CD4-positive, alpha-beta T cell treated with Interleukin-1 beta for 1 hour (primary cell): Measurements from ENCODE around the gene PCNX2.
"Not testable (repeated sequence)": the region's sequence is repeated elsewhere in the genome, so short reads cannot be mapped to it uniquely, and the experiment has no call there.

Experiments
- DNase-seq, 2 donors: peaks; one replicate each; pipeline ENCODE4 v3.0.0-alpha.2; 2020 to 2022

Gene PCNX2

GRCh38 chr1:233097959-233098580 is 197.5 kb downstream of the PCNX2 start:
- DNase-seq: no peak

DNA sequence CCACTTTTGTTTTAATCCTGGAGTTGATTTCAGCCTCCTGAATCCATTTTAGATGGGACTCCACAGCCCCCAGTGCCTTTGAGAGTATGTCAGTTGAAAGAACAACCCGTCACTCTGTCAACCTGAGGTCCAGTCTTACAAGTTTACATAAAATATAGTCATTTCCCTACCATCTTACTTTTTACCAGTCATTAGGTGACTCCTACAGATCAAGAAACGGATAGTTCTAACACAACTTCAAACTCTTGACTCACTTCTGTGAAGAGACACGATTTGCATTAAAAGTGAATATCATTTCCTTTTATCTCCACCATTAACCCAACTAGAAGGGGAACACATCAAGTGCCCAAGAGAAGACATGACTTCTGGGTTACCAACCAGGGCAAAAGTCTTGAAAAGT is 198.0 kb downstream of the PCNX2 start:
- no peak for DNase-seq

GRCh38 chr1:233094691-233095090 is 200.8 kb downstream of the PCNX2 start:
- DNase-seq: no peak

GRCh38 chr1:233094269-233094668 is 201.3 kb downstream of the PCNX2 start:
- no peak for DNase-seq

- DNase-seq: no peak
Observed at GRCh38 chr1:233090746-233091494, 204.6 kb downstream of the PCNX2 start.

GRCh38 chr1:233089251-233089650 is 206.3 kb downstream of the PCNX2 start:
- no peak for DNase-seq

- DNase-seq: no peak
Observed at GRCh38 chr1:233088613-233089012, 206.9 kb downstream of the PCNX2 start.

- no peak for DNase-seq
Observed at GRCh38 chr1:233086961-233087881, 208.3 kb downstream of the PCNX2 start.

DNA sequence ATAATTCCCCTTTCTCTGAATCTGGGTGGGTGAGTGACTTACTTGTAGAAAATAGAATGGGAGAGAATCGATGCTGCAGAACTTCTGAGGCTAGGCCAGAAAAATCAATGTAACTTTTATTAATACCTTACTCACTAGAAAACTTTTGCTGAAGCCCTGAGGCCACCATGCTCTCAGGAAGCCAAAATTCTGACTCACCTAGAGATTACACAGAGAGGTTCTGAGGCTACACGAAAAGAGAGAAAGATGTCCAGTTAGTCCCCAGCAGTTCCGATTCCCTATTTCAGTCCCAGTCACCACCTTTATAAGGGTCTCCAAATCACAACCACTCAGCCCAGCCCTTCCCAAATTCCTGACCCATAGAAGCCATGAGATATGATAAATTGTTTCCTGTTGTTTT is 210.0 kb downstream of the PCNX2 start:
- DNase-seq: no peak

DNA sequence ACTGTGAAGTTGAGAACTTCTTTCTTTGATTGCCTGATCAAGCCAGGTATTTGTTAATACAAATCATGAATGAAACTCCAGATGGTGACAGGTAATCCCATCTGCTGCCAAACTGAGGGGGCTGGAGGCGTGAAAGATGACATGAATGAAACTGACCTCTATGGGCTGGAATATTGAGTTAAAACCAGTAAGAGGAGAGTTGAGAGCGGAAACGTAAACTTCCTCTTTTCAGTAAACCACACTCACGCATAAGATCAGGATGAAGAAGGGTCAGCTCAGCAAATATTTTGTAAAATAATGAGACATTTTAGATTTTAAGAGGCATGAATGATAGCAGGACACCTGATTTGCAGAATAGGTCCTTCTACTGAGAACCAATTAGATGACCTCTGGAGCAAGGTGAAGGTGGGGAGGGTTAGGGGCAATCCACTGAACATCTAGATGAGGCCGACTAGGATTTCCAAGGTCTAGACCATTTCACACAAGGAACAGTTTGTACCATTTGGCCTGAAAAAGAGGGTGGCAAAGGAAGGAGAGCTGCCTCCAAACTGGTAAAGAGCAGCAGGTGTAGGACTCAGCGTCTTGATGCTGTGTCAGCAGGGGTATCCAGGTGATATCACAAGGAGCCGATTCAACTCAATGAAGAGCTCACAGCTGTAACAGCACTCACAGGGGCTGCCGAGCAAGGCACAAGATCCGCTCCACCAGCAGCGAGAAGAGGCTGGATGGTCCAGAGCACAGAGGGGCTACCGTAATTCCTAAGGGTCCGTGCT is 212.6 kb downstream of the PCNX2 start:
- DNase-seq: no peak

- no peak for DNase-seq
Observed at GRCh38 chr1:233081735-233082134, 213.8 kb downstream of the PCNX2 start.

GRCh38 chr1:233080827-233081226 is 214.7 kb downstream of the PCNX2 start:
- not testable (repeated sequence) for DNase-seq

GRCh38 chr1:233080286-233080685 is 215.2 kb downstream of the PCNX2 start:
- DNase-seq: no peak

- DNase-seq: no peak
Observed at GRCh38 chr1:233079574-233079973, 216.0 kb downstream of the PCNX2 start.

GRCh38 chr1:233078396-233078795 is 217.1 kb downstream of the PCNX2 start:
- no peak for DNase-seq

DNA sequence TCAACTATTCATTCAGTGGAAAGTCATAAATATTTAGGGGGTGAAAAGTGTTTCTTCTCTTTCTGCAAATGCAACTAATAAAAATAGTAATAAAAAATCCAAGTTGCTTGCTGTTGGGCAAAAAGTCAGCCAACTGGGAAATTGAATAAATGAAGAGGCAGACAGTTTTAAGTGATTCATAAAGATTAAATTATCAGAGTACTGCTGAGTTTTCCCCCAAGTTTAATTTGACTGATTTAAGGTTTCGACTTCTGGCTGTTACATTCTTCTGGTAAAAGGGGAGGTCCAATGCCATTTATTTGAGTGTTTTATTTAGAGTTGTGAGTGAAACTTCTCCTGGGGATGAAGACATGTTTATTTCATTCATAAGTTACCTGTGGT is 219.6 kb downstream of the PCNX2 start:
- no peak for DNase-seq

GRCh38 chr1:233066087-233066486 is 229.4 kb downstream of the PCNX2 start:
- no peak for DNase-seq

GRCh38 chr1:233065685-233066084 is 229.8 kb downstream of the PCNX2 start:
- DNase-seq: no peak

DNA sequence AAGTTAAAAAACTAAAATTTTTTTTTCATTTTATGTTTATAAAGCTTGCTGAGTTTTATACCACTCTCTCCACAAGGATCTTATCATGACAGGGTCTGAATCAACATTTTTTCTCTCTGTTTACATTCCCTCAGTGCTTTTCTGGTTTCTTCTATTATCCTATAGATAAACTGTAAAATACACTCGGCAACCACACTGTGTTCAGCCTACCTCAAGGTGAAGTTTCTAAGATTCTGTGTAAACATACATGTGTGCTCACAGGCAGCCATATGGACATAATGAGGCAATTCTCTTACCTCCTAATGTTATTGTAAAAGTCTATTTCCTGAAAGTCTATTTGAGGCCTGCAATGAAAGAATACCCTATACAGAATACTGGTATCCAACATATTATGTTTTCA is 230.5 kb downstream of the PCNX2 start:
- DNase-seq: no peak

DNA sequence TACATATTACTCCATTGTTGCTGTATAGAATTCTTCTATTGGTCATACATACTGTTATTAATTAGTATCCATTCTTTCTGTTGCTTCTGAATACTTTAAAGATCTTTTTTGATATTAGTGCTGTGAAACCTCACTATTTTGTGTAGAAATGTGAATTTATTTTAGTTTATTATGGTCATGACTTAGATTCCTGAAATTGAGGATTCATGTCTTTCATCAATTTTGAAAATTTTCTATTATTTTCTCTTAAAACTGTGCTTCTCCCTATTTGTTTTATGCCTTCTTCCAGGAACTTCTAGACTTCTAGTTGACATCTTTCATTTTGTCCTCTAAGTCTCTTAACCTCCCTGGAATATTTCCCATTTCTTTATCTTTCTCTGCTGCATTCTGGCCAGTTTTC is 232.1 kb downstream of the PCNX2 start:
- no peak for DNase-seq

DNA sequence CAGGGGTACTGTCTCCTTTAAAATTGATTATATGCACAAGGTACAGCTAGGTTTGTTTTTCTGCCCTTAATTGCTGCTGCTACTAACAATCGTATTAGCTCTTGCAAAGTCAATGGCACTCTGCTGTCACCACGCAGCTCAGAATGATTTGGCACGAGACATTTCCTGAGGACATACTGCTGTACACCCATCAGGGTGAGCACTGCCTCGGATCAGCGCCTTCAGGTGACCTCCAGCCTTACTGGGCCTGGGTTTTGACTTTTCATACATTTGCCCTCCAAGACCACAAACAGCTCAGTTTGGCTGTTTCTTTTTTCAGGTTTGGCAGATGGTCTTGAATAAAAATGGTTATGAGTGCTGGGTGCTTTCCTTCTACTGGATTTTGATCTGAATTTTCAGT is 234.3 kb downstream of the PCNX2 start:
- DNase-seq: no peak

- DNase-seq: no peak
Observed at GRCh38 chr1:233060461-233060994, 235.0 kb downstream of the PCNX2 start.

DNA sequence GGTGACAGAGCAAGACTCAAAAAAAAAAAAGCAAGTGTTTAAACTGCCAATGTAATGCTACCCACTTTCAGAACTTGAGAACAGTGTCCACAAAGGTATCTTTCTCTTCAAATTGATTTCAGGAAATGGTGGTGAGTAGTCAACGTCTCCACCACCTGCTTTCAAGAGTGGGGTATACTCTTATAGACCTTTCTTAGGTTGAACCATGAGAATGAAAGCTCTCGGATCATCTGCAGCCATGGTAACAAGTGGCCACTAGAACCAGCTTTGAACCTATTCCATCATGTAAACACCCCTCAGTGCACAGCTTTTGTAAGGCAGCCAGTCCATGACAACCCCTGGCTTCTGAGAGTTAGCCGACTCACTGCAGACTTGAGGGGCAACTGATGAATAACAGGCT is 237.7 kb downstream of the PCNX2 start:
- no peak for DNase-seq
